Ishikawa (cell line): Measurements from ENCODE around the gene IKZF4.

Experiments
- CEBPB ChIP-seq: IDR thresholded peaks from 2 replicates; pipeline ENCODE4 v1.6.1; 2012
- EGR1 ChIP-seq: IDR thresholded peaks from 2 replicates; pipeline ENCODE4 v1.6.1; 2012
- EP300 ChIP-seq: IDR thresholded peaks from 2 replicates; pipeline ENCODE4 v1.6.1; 2012; ENCODE audit warnings: borderline replicate concordance
- MAX ChIP-seq: IDR thresholded peaks from 2 replicates; pipeline ENCODE4 v1.6.1; 2012
- NFIC ChIP-seq: IDR thresholded peaks from 2 replicates; pipeline ENCODE4 v1.6.1; 2012
- RAD21 ChIP-seq: IDR thresholded peaks from 2 replicates; pipeline ENCODE4 v1.6.1; 2012; ENCODE audit warnings: low read depth
- REST ChIP-seq: IDR thresholded peaks from 2 replicates; pipeline ENCODE4 v1.6.1; 2012; ENCODE audit warnings: low read depth, mild to moderate bottlenecking
- TAF1 ChIP-seq: IDR thresholded peaks from 2 replicates; pipeline ENCODE4 v1.6.1; 2012; ENCODE audit warnings: low read depth, mild to moderate bottlenecking
- TEAD4 ChIP-seq: IDR thresholded peaks from 2 replicates; pipeline ENCODE4 v1.6.1; 2012
- USF1 ChIP-seq: IDR thresholded peaks from 2 replicates; pipeline ENCODE4 v1.6.1; 2012
- YY1 ChIP-seq: IDR thresholded peaks from 2 replicates; pipeline ENCODE4 v1.6.1; 2012; ENCODE audit warnings: low read depth
- ZBTB7A ChIP-seq: IDR thresholded peaks from 2 replicates; pipeline ENCODE4 v1.6.1; 2012; ENCODE audit warnings: low read depth

GRCh38 chr12:56040963-56041551 lies 20.2 kb downstream of the IKZF4 start:
- TF ChIP-seq YY1 (no peak), USF1 (no peak), REST (no peak), NFIC (no peak), TEAD4 (no peak), RAD21 (no peak), MAX (no peak), EGR1 (no peak), ZBTB7A (no peak), TAF1 (no peak), EP300 (no peak), CEBPB (no peak)
